ENCODE data around the gene MASP1.

The MASP1 gene, protein sequence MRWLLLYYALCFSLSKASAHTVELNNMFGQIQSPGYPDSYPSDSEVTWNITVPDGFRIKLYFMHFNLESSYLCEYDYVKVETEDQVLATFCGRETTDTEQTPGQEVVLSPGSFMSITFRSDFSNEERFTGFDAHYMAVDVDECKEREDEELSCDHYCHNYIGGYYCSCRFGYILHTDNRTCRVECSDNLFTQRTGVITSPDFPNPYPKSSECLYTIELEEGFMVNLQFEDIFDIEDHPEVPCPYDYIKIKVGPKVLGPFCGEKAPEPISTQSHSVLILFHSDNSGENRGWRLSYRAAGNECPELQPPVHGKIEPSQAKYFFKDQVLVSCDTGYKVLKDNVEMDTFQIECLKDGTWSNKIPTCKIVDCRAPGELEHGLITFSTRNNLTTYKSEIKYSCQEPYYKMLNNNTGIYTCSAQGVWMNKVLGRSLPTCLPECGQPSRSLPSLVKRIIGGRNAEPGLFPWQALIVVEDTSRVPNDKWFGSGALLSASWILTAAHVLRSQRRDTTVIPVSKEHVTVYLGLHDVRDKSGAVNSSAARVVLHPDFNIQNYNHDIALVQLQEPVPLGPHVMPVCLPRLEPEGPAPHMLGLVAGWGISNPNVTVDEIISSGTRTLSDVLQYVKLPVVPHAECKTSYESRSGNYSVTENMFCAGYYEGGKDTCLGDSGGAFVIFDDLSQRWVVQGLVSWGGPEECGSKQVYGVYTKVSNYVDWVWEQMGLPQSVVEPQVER
- 0 reads per million in 3 experiments for total RNA-seq

DNA sequence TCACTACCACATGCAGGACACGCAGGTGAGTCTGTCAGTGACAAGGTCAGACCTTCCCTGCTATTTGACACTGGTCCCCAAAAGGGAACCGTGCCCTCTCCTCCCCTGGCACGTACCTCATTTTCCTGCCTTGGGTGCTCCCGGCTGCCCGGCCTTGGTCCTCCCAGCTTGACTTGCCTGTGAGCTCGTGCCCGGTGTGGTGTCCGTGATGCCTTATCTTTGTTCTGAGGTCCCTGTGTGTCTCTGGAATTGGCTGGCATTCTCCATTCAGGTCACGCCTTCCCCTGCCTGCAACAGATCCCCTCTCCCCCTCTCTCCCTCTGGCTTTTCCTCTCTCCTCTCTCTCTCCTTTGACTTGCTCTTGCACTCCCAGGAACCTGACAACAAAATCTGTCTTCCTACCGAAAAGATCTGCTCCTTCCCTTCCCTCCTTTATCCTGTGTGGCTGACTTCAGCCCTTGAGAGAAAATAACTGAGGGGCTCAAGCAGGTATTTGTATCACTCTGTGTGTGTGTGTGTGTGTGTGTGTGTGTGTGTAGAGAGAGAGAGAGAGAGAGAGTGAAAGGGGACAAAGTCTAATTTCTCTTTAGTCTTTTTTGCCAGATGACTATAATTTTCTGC, at the start of gene MASP1:
Gene MASP1 (minus strand): TSS at position 226 of the 621 bp plus-strand sequence. CDS start 105 bp downstream, at position 121.
- DNase-seq, result no peak

DNA sequence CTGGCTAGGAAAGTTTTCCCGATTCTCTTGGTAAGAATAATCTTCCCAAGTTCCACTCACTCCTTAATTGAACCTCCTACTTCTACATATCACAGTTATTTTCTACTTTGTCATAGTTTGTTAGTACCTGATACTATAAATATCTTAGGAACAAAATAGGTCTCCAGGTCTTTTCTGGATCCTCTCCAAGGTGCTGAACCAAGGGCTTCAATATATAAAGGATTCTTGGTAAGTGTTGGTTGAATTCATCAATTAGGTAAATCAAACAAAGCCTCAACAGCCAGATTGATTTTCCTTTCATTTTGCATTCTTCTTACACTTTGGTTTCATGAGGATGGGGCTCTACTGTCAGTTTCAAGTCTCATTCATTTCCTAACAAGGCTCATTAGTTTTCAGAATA, 49.0 kb upstream of the MASP1 start:
- DNase-seq, result no peak

DNA sequence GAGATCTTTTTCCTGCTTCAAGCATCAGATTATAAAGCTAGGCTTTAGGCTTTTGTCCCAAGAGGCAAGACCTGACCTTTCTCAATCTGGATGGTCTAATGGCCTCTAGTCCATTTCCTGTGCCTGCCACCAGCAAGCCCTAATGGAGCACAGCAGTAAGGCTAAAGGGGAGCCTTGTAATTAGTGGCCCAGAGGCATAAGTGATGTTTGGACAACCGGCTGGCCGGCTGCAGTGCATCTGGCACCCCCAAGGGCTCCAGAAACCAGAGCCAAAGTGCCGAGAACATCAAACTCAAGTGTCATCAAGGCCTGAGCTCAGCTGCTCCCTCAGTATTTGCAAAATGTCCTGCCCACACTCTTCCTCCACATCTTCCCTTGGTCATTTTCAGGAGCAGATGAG, 44.8 kb upstream of the MASP1 start:
- DNase-seq, result no peak

DNA sequence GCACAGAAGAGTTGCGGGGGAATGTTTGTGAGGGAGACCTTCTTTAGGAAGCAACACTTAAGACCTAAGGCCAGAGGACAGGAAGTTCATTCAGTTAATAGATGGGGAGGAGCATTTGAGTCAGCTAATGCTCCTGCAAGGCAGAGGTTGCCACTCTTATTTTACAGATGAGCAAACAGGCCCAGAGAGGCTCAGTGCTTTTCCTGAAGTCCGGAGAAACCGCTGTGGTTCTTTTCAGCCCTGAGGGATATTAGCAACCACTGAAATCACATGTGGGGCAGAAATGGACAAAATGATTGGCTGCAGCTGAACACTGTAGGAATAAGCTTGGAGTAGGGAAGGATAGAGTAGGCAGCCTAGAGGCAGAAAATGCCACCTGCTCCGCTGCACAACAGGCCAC, 43.4 kb upstream of the MASP1 start:
- no peak for DNase-seq

DNA sequence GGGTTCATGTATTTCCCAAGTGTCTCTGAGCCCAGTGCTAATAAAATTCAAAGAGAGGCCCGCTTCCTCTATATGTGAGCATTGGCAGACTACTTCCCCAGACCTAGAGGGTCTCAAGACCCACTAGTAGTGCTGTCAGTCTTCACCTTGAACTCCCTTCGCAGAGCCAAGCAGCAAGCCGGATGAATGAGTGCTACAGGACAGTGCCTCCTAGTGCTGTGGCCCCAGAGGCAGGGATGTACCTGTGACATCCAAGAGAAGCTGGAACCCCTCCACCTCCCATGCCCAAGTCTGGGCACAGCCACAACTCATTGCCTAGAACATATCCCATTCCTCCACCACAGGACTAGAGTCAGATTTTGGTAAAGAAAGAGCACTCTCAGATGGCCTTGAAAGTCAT, 37.2 kb upstream of the MASP1 start:
- DNase-seq, result no peak

DNA sequence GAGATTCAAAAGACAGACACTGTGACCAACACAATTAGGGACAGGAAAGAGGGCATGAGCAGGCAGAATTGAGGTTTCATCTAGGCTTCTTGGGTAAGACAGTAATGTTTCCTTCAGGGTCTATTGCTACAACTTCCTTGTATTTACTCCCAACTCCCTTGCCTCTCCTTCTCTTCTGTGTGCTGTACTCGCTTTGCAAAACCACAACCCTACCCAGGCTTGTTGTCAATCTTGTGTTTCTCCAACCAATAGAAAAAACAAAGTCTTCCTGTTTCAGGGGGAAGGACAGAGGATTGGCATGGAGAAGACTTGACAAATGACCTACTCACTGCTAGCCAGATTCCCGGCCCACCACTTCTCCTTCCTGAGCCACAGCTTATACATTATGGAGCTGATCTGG, 36.3 kb upstream of the MASP1 start:
- DNase-seq, result no peak

DNA sequence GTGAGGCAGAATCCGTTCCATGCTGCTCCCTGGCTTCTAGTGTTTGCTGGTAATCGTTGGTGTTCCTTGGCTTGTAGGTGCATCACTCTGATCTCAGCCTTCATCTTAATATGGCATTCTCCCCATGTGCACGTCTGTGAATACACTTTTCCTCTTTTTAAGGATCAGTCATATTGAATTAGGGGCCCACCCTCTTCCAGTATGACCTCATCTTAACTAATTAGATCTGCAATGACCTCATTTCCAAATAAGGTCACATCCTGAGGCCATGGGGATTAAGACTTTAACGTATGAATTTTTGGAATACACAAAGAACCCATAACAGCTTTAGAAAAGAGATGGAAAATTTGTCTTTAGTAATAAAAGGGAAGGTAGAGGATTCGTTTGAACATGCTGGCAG, 34.1 kb upstream of the MASP1 start:
- no peak for DNase-seq

DNA sequence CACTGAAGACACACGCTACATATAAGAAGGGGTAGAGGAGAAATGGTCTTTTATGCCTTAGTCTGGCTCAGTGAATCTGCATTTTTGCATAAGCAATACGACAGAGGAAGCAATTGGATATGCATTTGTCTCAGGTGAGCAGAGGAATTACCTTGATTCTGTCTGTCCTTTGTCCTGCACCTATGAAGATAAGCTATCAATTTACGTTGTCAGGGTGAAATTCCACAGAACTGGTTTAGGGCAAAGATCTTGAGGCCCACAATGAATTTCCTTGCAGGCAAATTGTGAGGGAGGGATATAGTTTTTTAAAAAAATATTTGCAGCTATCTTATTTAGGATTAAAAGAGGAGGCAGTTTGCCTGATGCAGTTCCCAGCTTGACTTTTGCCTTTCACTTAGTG, 31.6 kb upstream of the MASP1 start:
- no peak for DNase-seq

DNA sequence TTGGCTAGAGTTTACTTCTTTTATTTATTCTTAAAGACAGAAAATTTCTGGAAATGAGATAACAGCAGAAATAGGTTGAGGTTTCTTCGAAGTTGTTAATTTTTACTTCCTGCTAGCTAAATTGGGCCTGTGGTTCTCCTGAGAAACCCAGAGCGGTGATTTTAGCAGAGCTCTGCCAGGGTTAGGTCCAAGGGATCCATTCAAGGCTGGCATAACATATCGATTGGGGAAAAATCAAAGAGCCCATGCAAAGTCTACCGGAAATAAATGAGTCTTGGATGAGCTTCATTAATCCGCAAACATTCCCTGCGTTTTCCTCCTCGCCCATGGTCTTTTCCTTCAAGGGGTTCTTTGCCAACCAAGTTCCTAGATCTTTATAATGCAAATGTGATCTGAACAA, 30.8 kb upstream of the MASP1 start:
- DNase-seq, result no peak

DNA sequence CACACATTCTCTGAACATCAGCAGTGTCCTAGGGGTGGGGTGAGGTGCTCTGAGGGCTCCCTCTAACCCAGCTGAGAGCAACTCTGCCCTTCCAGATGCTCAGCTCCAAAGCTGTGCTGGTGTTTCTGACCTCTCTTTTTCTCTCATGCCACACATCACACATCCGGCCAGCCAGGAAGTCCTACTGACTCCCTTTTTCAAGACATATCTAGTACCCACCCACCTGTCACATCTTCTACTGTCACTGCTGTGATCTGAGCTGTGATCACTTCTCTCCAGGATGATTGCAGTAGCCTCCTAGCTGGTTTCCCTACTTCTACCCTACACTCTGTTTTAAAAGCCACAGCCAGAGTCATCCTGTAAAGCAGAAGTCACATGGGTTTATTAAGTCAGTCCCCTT, 30.2 kb upstream of the MASP1 start:
- DNase-seq, result no peak

DNA sequence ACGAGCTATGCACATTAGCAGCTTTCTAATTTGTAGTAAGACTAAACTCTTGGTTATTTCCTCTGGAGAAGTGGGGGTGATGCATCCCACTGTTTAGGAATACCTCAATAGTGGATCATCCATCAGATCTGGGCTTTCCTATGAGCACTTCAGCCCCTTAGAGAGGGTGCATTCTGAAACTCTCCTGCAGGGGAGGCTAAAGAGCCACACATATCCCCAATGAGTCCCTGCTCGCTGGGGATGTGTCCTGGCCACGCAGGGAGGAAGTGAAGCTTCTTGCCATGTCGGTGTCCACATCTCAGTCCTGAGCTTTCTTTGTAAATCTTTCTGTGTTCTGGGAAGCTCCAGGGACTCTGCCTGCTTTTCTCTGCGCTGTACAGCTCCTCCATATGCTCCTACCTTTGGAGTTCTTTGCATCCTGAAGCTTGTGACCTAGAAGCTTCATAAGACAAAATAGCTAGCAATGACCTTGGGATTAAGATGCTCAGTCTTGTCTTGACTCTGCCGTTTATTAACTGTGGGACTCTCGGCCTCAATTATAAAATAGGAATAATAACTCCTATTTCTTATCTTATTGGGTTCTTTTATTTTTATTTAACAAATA, 28.3 kb upstream of the MASP1 start:
- DNase-seq, result peak; percentile 33

DNA sequence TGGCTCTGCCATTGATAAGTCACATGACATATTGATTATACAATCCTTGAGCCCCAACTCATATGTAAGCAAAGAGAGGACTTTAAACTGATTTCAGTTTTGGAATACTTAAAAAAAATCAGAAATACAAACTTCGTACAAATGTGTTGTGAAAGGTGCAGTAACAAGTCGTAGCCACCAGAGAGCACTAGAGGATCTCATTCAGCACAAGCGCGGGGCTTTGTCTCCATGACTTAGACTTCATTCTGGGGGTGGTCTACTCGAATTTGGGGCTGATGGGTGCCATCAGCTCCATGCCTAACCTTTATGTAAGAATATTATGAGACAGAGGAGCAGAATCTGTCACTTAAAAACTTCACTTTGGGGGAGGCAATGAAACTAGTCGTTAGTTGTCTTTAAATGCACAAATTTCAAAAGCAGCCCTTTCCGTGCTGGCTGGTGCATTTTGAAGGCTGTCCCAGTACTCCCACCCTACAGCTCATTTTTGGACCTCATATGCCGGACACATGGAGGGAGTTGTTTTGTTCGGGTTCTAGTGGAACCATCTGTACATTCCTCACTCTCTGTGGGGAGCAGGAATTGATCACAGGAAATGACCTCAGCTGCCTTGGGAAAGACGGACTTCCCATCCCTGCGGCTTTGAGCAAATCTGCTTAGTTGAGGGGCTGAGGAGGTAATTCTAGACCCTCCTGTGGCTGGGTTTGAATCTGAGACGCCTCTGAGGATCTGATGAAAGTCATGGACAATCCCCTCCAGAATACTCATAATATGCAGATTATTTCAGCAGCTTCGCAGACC, 27.5 kb upstream of the MASP1 start:
- peak; percentile 44 for DNase-seq

DNA sequence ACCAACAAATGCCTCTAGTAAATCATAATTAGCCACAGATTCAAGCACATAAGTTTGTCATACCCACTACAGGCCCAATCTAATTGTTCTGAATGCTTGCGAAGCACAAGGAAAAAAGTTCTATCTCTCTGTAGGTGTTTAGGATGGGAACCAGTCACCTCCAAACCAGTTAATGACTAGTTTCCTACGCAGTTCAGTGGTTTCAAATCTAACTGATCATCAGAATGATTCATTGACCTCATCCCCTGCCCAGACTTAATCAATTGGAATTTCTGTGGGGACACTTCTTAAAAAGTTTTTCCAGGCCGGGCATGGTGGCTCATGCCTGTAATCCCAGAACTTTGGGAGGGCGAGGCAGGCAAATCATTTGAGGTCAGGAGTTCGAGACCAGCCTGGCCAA, 24.3 kb upstream of the MASP1 start:
- DNase-seq, result no peak

DNA sequence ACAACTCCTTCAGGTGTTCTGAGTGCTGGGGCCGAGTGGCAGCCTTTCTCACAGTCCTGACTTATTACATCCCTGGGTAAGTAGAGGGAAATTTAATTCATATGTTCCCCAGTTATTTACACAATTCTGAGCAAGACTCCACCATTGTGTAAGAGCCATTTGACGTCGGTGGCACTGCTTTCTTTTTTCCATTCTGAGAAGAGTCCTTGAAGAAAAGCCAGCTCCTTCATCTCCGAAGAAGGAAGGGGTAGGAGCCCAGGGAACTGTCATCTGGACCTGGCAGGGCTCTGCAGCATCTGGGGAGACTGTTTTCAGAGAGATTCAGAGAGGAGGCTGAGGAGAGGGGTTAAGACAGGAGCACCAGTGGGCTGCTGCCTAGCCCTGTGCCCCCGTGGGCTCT, 22.6 kb upstream of the MASP1 start:
- no peak for DNase-seq

DNA sequence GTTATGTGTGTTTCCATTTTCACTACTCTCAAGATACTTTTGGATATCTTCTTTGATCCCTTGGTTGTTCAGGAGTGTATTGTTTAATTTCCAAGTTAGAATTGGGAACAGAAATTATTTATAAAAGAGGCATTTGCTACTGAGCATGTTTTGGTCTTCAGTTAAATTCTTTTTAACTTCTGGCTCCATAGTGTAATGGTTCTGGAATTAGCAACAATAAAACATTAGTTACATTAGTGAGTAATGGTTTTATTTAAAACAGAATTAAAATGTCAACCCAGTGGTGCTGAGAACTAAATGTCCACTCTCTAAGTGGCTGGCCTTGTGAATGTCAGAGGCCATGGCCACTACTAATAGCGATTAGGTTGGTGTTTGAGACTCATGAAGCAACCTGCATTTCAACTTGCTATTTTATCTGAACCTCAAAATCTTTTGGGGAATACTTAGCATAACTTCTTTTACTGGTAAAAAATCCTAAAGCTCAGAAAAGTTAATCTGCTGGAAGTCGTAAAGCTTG, 19.5 kb upstream of the MASP1 start:
- no peak for DNase-seq

DNA sequence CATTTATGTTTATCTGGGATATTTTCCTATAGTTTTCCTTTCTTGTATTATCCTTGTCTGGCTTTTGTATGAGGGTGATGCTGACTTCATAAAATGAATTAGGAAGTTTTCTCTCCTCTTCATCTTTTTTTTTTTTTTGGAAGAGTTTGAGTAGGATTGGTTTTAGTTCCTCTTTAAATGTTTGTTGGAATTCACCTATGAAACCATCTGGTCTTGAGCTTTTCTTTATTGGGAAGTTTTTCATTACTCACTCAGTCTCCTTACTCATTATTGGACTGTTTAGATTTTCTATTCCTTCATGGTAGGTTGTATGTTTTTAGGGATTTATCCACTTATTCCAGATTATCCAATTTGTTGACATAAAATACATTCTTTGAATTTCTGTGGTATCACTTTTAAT, 18.7 kb upstream of the MASP1 start:
- no peak for DNase-seq

DNA sequence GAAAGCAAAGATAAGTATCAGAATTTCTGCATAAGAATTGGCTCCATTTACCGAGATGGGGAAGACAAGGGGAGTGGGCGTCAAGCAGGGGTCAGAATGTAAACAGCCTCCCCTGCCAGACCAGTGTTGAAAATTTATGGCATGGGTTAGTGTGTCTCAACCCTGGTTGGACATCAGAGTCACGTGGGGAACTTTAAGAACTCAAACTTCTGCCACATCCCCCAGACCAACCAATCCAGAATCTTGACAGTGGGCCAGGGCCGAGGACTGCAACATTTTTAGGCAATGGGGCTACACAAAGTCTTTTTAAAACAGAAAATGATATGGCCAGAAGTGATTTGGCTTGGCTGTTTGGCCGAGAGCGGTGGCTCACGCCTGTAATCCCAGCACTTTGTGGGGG, 14.3 kb upstream of the MASP1 start:
- DNase-seq, result no peak

DNA sequence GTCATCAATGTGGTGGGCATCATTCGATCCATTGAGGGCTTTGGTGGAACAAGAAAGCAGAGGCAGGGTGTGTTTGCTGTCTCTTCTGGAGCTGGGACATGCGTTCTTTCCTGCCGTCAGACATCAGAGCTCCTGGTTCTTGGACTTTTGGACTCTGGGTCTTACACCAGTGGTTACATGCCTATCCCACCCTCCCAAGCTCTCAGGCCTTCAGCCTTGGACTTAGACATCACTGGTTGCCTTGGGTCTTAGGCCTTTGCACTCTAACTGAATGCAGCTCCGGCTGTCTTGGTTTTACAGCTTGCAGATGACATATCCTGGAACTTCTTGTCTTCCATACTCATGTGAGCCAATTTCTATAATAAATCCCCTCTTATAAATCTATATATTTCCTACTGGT, 8.1 kb upstream of the MASP1 start:
- no peak for DNase-seq

DNA sequence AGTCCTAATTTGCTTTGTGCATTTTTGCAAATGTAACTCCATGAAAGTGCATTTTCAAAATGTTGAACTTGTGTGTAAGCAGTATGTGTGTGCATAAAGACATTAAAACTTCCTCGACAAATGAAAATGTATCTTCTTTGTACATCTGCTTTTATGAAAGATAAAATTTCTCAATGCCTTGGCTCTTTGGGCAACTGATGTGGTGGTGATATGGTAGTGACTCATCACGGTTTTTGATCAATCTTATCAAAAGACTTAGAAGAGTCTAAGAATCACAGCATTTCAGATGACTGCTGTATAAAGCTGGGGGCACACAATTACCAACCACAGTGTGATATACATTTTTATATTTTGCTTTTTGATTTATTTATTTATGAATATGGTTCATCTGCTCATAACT, 5.4 kb upstream of the MASP1 start:
- DNase-seq, result no peak

DNA sequence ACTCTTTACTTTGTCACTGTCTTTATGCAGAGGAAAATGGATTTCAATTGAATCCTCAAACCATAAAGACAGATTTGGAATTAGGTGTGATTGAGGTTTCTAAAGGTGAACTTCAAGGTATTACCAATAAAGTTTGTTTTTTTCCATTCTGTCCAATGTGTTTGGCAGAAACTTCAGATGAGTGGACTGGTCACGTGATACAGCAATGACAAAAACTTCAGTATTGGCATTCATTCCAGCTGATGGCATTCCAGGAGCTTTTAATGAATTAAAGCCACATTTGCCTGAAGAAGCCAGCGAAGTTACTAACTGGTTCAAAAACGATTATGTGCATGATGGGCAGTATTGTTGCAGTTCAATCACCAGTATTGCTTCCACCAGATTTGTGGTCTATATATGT, 4.5 kb upstream of the MASP1 start:
- DNase-seq, result no peak

DNA sequence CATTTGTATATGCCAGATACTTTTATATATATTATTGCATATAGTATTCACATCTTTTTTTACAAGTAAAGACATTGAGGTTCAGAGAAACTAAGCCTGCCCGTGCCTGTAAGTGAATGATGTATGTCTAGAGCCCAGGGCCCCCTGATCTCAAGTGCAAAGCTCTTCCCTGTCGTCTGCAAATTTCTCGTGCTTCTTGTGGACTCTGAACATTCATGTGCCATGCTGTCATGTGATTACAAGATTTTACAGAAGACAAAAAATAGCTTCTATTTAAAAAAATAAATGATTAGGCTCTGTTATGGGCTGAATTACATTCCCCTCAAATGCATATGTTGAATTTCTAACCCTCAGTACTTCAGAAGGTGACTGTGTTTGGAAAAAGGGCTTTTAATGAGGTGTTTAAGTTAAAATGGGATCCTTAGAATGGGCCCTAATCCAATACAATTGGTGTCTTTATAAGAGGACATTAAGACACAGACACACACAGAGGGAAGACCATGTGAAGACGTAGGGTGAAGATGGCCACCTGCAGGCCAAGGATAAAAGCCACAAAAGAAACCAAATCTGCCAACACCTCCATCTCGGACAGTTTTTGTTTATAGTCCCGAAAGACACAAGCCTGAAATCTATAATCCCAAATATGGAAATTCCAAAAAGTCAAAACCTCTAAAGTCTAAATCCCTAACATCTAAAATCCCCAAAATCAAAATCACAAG, 3.9 kb upstream of the MASP1 start:
- no peak for DNase-seq

Measured in central memory CD4-positive, alpha-beta T cell (primary cell).